Peyer's patch (tissue), 4 donors: ENCODE results near the gene EFCAB10. TPM values are rescaled to one million over a fixed set of nuclear protein-coding genes. Genes with fewer than 3 reads are reported as not detected.

Source experiments
- DNase-seq, 3 donors: peaks; one replicate each; pipeline ENCODE4 v3.0.0-alpha.2; 2017 to 2019
- H3K27ac ChIP-seq, 4 donors: fragments of 200-600 bp; sonication (generic); one replicate each; pipeline ENCODE4 v1.5.1; 2016 to 2019
- H3K27me3 ChIP-seq, 2 donors: fragments of 200-600 bp; sonication (generic); one replicate each; pipeline ENCODE4 v1.5.1; 2019
- H3K36me3 ChIP-seq, 3 donors: fragments of 200-600 bp; sonication (generic); one replicate each; pipeline ENCODE4 v1.5.1; 2016 to 2019
- H3K4me1 ChIP-seq, 4 donors: fragments of 200-600 bp; sonication (generic); one replicate each; pipeline ENCODE4 v1.5.1; 2016 to 2019
- H3K4me3 ChIP-seq, 4 donors: fragments of 200-600 bp; sonication (generic); 1 replicate in 3 of 4; 2 replicates in 1 of 4; pipeline ENCODE4 v1.5.1; 2016 to 2019; ENCODE audit warnings: mild to moderate bottlenecking in 1 of 4
- H3K9me3 ChIP-seq, 4 donors: fragments of 200-600 bp; sonication (generic); one replicate each; pipeline ENCODE4 v1.5.1; 2016 to 2019; ENCODE audit warnings: mild to moderate bottlenecking in 1 of 4
- CTCF ChIP-seq, 6 experiments: fragments of 450-650 bp in 4 of 6; fragments of 200-600 bp in 2 of 6; sonication (generic) in 1 of 6; IDR thresholded peaks; one replicate each; pipeline ENCODE4 v1.5.1; 2017 to 2019; ENCODE audit warnings: antibody characterized with exemption in 6 of 6, mild to moderate bottlenecking in 3 of 6, moderate library complexity in 1 of 6
- POLR2A ChIP-seq, 2 donors: fragments of 450-650 bp; IDR thresholded peaks; one replicate each; pipeline ENCODE4 v1.5.1; 2017; ENCODE audit warnings: antibody characterized with exemption in 2 of 2, mild to moderate bottlenecking in 2 of 2, moderate library complexity in 2 of 2
- total RNA-seq, 4 donors: library from RNA; depleted of rRNA; stranded (reverse); fragments of >200 nt; gene quantifications; one replicate each; pipeline ENCODE4 v1.1.0, GENCODE V29; 2016

The EFCAB10 gene
- total RNA-seq, 4 donors from 2014 or later = not detected

DNA sequence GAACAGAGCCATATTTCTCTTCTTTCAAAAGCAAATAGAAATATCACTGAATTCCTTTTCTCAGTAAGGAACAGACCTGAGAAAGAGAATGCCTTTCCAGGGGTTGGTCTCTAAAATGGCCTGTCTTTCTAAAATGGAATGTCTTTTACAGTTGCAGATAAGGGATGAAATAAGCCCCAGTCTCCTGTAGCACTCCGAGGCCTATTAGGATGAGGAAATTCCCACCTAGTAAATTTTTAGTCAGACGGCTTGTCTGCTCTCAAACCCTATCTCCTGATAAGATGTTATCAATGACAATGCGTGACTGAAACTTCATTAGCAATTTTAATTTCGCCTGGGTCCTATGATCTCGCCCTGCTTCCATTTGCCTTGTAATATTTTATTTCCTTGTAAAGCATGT is 2.9 kb upstream of the EFCAB10 start:
- H3K4me3 ChIP-seq = no peak overlapping the region
- TF ChIP-seq POLR2A (IDR thresholded peaks at IDR 0.05) (no peak), CTCF (IDR thresholded peaks at IDR 0.05) (no peak)

DNA sequence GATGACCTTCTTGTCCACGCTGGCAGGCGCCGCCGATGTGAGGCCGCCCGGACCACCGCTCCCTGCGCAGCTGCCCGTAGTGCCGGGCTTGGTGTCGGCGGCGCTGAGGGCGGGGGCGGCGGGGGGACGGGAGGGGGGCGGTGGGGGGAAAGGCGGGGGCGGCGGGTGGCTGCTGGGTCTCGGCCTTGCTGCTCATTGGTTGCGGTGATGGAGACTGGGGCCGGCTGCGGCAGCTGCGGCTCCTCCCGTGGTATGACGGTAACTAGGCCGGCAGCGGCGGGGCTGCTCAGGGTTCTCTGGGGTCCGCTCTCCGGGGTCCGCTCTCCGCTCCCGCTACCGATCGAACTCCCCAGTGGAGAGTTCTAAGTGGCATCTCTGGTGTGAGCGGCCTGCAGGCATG is 1.8 kb upstream of the EFCAB10 start:
- Histone ChIP-seq H3K9me3 (no peaks in the 10 kb centered on the region), H3K27ac (no peak overlapping the region), H3K27me3 (no peaks in the 10 kb centered on the region), H3K4me3 (no peak overlapping the region), H3K36me3 (no peaks in the 10 kb centered on the region), H3K4me1 (peaks cover 0 to 6% (median 0%) of the 10 kb centered on the region in 4 donors)
- no peak for TF ChIP-seq POLR2A (IDR thresholded peaks at IDR 0.05)
- no peak for TF ChIP-seq CTCF (IDR thresholded peaks at IDR 0.05)
- no peak for DNase-seq

More for the DNA sequence above, 2.9 kb upstream of the EFCAB10 start:
- H3K9me3 ChIP-seq = no peaks in the 10 kb centered on the region
- H3K4me1 ChIP-seq = peaks cover 0 to 11% (median 0%) of the 10 kb centered on the region in 4 donors
- H3K36me3 ChIP-seq = no peaks in the 10 kb centered on the region
- no peak for DNase-seq
- H3K27me3 ChIP-seq = no peaks in the 10 kb centered on the region
- no peak overlapping the region for H3K27ac ChIP-seq

DNA sequence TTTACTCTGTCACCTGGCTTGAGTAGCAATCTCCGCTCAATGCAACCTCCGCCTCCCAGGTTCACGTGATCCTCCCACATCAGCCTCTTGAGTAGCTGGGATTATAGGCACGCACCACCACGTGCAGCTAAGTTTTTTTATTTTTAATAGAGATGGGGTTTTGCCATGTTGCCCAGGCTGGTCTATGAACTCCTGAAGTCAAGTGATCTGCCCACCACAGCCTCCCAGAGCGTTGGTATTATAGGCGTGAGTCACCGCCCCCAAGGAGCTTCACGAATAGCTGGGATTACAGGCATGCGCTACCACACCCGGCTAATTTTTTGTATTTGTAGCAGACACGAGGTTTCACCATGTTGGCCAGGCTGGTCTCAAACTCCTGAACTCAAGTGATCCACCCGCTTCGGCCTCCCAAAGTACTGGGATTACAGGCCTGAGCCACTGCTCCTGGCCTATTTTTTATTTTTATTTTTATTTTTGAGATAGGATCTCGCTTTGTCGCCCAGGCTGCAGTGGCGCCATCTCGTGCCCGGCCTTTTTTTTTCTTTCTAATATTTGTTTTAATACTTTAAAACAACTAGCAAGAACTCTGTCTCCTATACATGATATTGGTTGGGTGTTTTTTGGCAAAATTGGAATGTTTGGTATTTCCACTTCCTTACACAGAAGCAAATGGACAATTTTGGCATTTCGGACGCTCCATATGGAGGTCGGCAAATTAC is 1.1 kb downstream of the EFCAB10 start:
- no peak overlapping the region for H3K27ac ChIP-seq
- no peaks in the 10 kb centered on the region for H3K27me3 ChIP-seq
- H3K4me1 ChIP-seq = peaks cover 0 to 6% (median 0%) of the 10 kb centered on the region in 4 donors
- no peak for TF ChIP-seq POLR2A (IDR thresholded peaks at IDR 0.05)
- no peak for TF ChIP-seq CTCF (IDR thresholded peaks at IDR 0.05)
- DNase-seq = no peak
- H3K36me3 ChIP-seq = no peaks in the 10 kb centered on the region
- no peak overlapping the region for H3K4me3 ChIP-seq
- no peaks in the 10 kb centered on the region for H3K9me3 ChIP-seq

- TF ChIP-seq CTCF (IDR thresholded peaks at IDR 0.05) = no peak
- TF ChIP-seq POLR2A (IDR thresholded peaks at IDR 0.05) = no peak
- DNase-seq = no peak
- Histone ChIP-seq H3K27me3 (no peaks in the 10 kb centered on the region), H3K4me3 (no peak overlapping the region), H3K4me1 (peaks cover 0 to 6% (median 0%) of the 10 kb centered on the region in 4 donors), H3K36me3 (no peaks in the 10 kb centered on the region), H3K27ac (no peak overlapping the region), H3K9me3 (no peaks in the 10 kb centered on the region)
These were observed 2.8 kb downstream of the EFCAB10 start for GRCh38 chr7:105578496-105578895.

- no peak for DNase-seq
- no peaks in the 10 kb centered on the region for H3K27me3 ChIP-seq
- H3K4me1 ChIP-seq = peaks cover 0 to 6% (median 0%) of the 10 kb centered on the region in 4 donors
- H3K36me3 ChIP-seq = no peaks in the 10 kb centered on the region
- no peaks in the 10 kb centered on the region for H3K9me3 ChIP-seq
- no peak overlapping the region for H3K4me3 ChIP-seq
- no peak for TF ChIP-seq CTCF (IDR thresholded peaks at IDR 0.05)
- no peak for TF ChIP-seq POLR2A (IDR thresholded peaks at IDR 0.05)
- H3K27ac ChIP-seq = no peak overlapping the region
These were observed 4.0 kb downstream of the EFCAB10 start for GRCh38 chr7:105577251-105577650.
